ENCODE results near the gene OR10H4.
"Not testable (repeated sequence)": the region's sequence is repeated elsewhere in the genome, so short reads cannot be mapped to it uniquely, and the experiment has no call there.

GRCh38 chr19:15933761-15934331, 15.0 kb upstream of the OR10H4 start:
- TF ChIP-seq POLR2A, CTCF (IDR thresholded peaks at IDR 0.05): not testable (repeated sequence)
